Thoracic aorta (tissue), 2 donors: ENCODE measurements around the gene SAMSN1. TPM values are rescaled to one million over a fixed set of nuclear protein-coding genes. Genes with fewer than 3 reads are reported as not detected.

Source experiments
- ATAC-seq: fragments of 150-250 bp; one replicate; pipeline ENCODE4 v1.8.0; 2017; ENCODE audit warnings: low read depth; ENCODE audit not compliant: insufficient number of reproducible peaks, low FRiP score
- DNase-seq: peaks from one replicate; pipeline ENCODE4 v3.0.0-alpha.2; 2020; ENCODE audit warnings: low spot score
- H3K27ac ChIP-seq, 2 donors: fragments of 200-600 bp; sonication (generic); 1 replicate in 1 of 2; 2 replicates in 1 of 2; pipeline ENCODE4 v1.5.1; 2016; ENCODE audit warnings: mild to moderate bottlenecking in 2 of 2, moderate library complexity in 2 of 2
- H3K27me3 ChIP-seq: fragments of 200-600 bp; sonication (generic); replicated peaks from 2 replicates; pipeline ENCODE4 v1.6.0; 2016; ENCODE audit warnings: mild to moderate bottlenecking; ENCODE audit not compliant: insufficient read depth
- H3K36me3 ChIP-seq: fragments of 200-600 bp; sonication (generic); one replicate; pipeline ENCODE4 v1.5.1; 2016
- H3K4me1 ChIP-seq, 2 donors: fragments of 200-600 bp; sonication (generic); 1 replicate in 1 of 2; 2 replicates in 1 of 2; pipeline versions ENCODE4 v1.5.1 to v1.6.0; 2016; ENCODE audit warnings: low read depth in 2 of 2, mild to moderate bottlenecking in 1 of 2; ENCODE audit not compliant: control insufficient read depth in 1 of 2
- H3K4me3 ChIP-seq: fragments of 200-600 bp; sonication (generic); 2 replicates; pipeline ENCODE4 v1.5.1; 2016; ENCODE audit warnings: mild to moderate bottlenecking
- H3K9me3 ChIP-seq: fragments of 200-600 bp; sonication (generic); 2 replicates; pipeline ENCODE4 v1.5.1; 2016
- CTCF ChIP-seq: fragments of 200-600 bp; sonication (generic); IDR thresholded peaks from one replicate; pipeline ENCODE4 v1.5.1; 2019; ENCODE audit warnings: antibody characterized with exemption
- total RNA-seq, 2 donors: library from RNA; depleted of rRNA; stranded (reverse); fragments of >200 nt; gene quantifications; one replicate each; pipeline versions ENCODE4 v1.1.0 to v1.2.3, GENCODE V29; 2016

SAMSN1 gene
- total RNA-seq, 2 donors from 2014 or later = 6.6 to 20.5 TPM

GRCh38 chr21:14572204-14572780, 26.2 kb upstream of the SAMSN1 start:
- Histone ChIP-seq H3K4me1 (no peaks in the 10 kb centered on the region), H3K4me3 (no peak overlapping the region), H3K36me3 (no peaks in the 10 kb centered on the region), H3K9me3 (no peaks in the 10 kb centered on the region), H3K27ac (no peak overlapping the region), H3K27me3 (no peaks in the 10 kb centered on the region)
- TF ChIP-seq CTCF = no peak
- ATAC-seq (no peak), DNase-seq (no peak)

- Histone ChIP-seq H3K9me3 (no peaks in the 10 kb centered on the region), H3K36me3 (no peaks in the 10 kb centered on the region), H3K27ac (no peak overlapping the region), H3K4me3 (no peak overlapping the region), H3K27me3 (no peaks in the 10 kb centered on the region), H3K4me1 (no peaks in the 10 kb centered on the region)
- DNase-seq = no peak
- no peak for TF ChIP-seq CTCF
- ATAC-seq = no peak
Observed at GRCh38 chr21:14569868-14570267, 23.8 kb upstream of the SAMSN1 start.

- Histone ChIP-seq H3K4me3 (no peak overlapping the region), H3K27me3 (no peaks in the 10 kb centered on the region), H3K9me3 (no peaks in the 10 kb centered on the region), H3K27ac (no peak overlapping the region), H3K4me1 (no peaks in the 10 kb centered on the region), H3K36me3 (no peaks in the 10 kb centered on the region)
- ATAC-seq = no peak
- TF ChIP-seq CTCF = no peak
- no peak for DNase-seq
Observed at GRCh38 chr21:14569026-14569621, 23.0 kb upstream of the SAMSN1 start.

- no peak for TF ChIP-seq CTCF
- H3K4me3 ChIP-seq = no peak overlapping the region
- no peaks in the 10 kb centered on the region for H3K9me3 ChIP-seq
- H3K4me1 ChIP-seq = no peaks in the 10 kb centered on the region
- DNase-seq = no peak
- no peaks in the 10 kb centered on the region for H3K36me3 ChIP-seq
- no peak overlapping the region for H3K27ac ChIP-seq
- no peaks in the 10 kb centered on the region for H3K27me3 ChIP-seq
- ATAC-seq = no peak
Observed at GRCh38 chr21:14567331-14568279, 21.5 kb upstream of the SAMSN1 start.

- H3K27ac ChIP-seq = no peak overlapping the region
- no peaks in the 10 kb centered on the region for H3K4me1 ChIP-seq
- H3K4me3 ChIP-seq = no peak overlapping the region
- H3K27me3 ChIP-seq = no peaks in the 10 kb centered on the region
- ATAC-seq = no peak
- H3K36me3 ChIP-seq = no peaks in the 10 kb centered on the region
- TF ChIP-seq CTCF = no peak
- H3K9me3 ChIP-seq = no peaks in the 10 kb centered on the region
- DNase-seq = no peak
Observed at GRCh38 chr21:14566894-14567293, 20.8 kb upstream of the SAMSN1 start.
